Heart left ventricle (tissue), 16 donors: ENCODE measurements around the gene SLC29A2. TPM values are rescaled to one million over a fixed set of nuclear protein-coding genes. Genes with fewer than 3 reads are reported as not detected.

ENCODE experiments used
- ATAC-seq, 4 donors: fragments of 200-7000 bp; cut with Tn5 transposase; one replicate each; pipeline ENCODE4 v1.9.1; 2020 to 2022; ENCODE audit warnings: moderate library complexity in 4 of 4, mild to moderate bottlenecking in 3 of 4, moderate number of reproducible peaks in 1 of 4
- DNase-seq, 5 donors: peaks; one replicate each; pipeline ENCODE4 v3.0.0-alpha.2; 2020
- H3K27ac ChIP-seq, 12 donors: fragments of 200-600 bp; sonication (generic) in 4 of 12; one replicate each; pipeline versions ENCODE4 v1.5.0 to v1.8.0; 2016 to 2022; ENCODE audit warnings: mild to moderate bottlenecking in 2 of 12
- H3K27me3 ChIP-seq, 9 donors: fragments of 200-600 bp; sonication (generic) in 2 of 9; one replicate each; pipeline versions ENCODE4 v1.5.1 to v1.8.0; 2016 to 2022; ENCODE audit warnings: mild to moderate bottlenecking in 3 of 9
- H3K36me3 ChIP-seq, 9 donors: fragments of 200-600 bp; sonication (generic) in 2 of 9; one replicate each; pipeline versions ENCODE4 v1.5.0 to v1.8.0; 2018 to 2022; ENCODE audit warnings: mild to moderate bottlenecking in 2 of 9
- H3K4me1 ChIP-seq, 12 donors: fragments of 200-600 bp; sonication (generic) in 4 of 12; one replicate each; pipeline versions ENCODE4 v1.5.0 to v1.8.0; 2016 to 2022; ENCODE audit warnings: mild to moderate bottlenecking in 3 of 12
- H3K4me3 ChIP-seq, 12 donors: fragments of 200-600 bp; sonication (generic) in 4 of 12; one replicate each; pipeline versions ENCODE4 v1.5.0 to v1.8.0; 2017 to 2022; ENCODE audit warnings: mild to moderate bottlenecking in 9 of 12, moderate library complexity in 4 of 12
- H3K9me3 ChIP-seq, 12 donors: fragments of 200-600 bp; sonication (generic) in 4 of 12; one replicate each; pipeline versions ENCODE4 v1.5.0 to v1.8.0; 2016 to 2022; ENCODE audit warnings: mild to moderate bottlenecking in 1 of 12
- POLR2A ChIP-seq, 2 donors: fragments of 450-650 bp; IDR thresholded peaks; one replicate each; pipeline ENCODE4 v1.6.1; 2017; ENCODE audit warnings: antibody characterized with exemption in 2 of 2, mild to moderate bottlenecking in 2 of 2, moderate library complexity in 2 of 2
- WGBS, 4 donors: extraction: QIAGEN DNeasy Blood & Tissue Kit in 2 of 4; methylation state at CpG; one replicate each; pipeline versions ENCODE4 v1.1.5 to v1.1.7; 2013 to 2018; 5-methylcytosine and 5-hydroxymethylcytosine counted together
- intact Hi-C, 10 donors: fragments of 100-400 bp; cut with DNase I; formaldehyde crosslinking; loops; one replicate each; pipeline versions ENCODE4 v1.11.1 to v1.14.2; 2022
- polyA plus RNA-seq, 2 donors: library from polyadenylated mRNA; stranded (reverse); fragments of 200-250 nt; gene quantifications; one replicate each; pipeline ENCODE4 v1.2.3, GENCODE V29; 2013
- total RNA-seq, 9 donors: library from RNA; depleted of rRNA in 2 of 9; stranded (reverse); fragments of >200 nt in 2 of 9; fragmentation: NEBNext Ultra II Directional in 3 of 9; extraction: Animal tissue kit (Norgen Biotek cat#: 25700) in 3 of 9; gene quantifications; one replicate each; pipeline versions ENCODE4 v1.1.0 to v1.2.4, GENCODE V29; 2016 to 2023
- TF ChIP-seq, protein P1 (sequence below), 12 donors: fragments of 200-600 bp; sonication (generic) in 4 of 12; IDR thresholded peaks; one replicate each; pipeline versions ENCODE4 v1.5.0 to v1.8.0; 2018 to 2022; ENCODE audit warnings: antibody characterized with exemption in 12 of 12, mild to moderate bottlenecking in 5 of 12
- donor health status: ischemic (EF 13 %, LVEDD 7.1; RV severe dilation, severe dysfunction).
- donor health status: healthy with polysubstance abuse.
- donor health status: DM: no; HTN: yes; CAD: no.
- donor health status: DM: no; HTN: no; CAD: no.
- donor health status: ischemic (EF 25% LVEDD 6.9; RV normal size, moderate dysfunction).
- donor health status: ischemic (EF 25% LVEDD 5.7; RV mildly dilated, moderate dysfunction).
- donor health status: healthy.
- donor health status: DM: yes; HTN: yes; CAD: no.
- donor health status: ischemic (EF 35%, LVEDD 5.7; RV mildly dilated, moderate dysfunction).
- donor health status: nonischemic (EF 11% LVEDD 7.7; RV severe dilation, severe dysfunction).
- donor health status: DM: yes; HTN: yes; CAD: no.
- donor health status: PGD.
- donor health status: ischemic (EF 29% LVEDD 5.4; RV normal size, mild dysfunction).
- donor health status: nonischemic (EF 23%, LVEDD 6.1; RV moderate dilation, normal function).

Gene SLC29A2
- total and polyA plus RNA-seq, 11 donors, result 6.8 to 30.9 (median 13.1) TPM

DNA sequence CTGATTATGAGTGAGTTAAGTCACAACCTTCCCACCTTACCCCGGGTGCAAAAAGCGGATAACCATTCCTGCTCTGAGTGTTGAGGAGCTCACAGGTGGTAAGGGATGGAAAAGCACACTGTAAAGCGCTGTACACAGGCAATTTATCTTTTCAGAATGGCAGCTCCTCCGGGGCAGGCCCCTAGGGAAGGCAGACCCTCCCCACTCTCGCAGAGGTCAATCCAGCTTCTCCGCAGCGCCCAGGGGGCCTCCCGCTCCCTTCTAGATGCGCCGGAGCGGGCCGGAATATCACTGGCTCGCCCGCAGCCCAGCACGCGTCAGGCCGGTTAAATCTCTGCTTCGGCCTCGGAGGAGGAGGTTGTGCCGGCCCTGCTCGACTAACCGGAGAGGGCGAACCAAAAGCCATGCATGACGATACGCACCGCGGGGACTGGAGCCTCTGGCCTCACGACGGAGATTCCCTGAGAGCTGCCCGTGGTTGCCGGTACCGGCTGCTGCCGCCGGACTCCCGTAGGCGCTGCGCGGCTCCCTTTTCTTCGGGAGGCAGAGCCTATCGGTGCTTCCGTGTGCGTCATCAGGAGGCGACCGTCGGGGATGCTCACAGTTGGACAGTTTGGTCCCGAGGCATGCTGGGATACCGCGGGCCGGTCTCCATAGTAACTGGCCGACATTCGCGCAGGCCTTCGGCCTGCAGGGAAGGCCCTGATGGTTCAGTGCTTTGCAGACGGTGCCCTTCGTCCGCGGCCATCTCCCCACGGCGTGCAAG is 26.8 kb downstream of the SLC29A2 start, which contains the start of gene BRMS1:
TSS of gene BRMS1 (minus strand) at position 555 of the 766 bp plus-strand sequence. CDS start 2,870 bp downstream, outside the sequence.
- H3K4me1 ChIP-seq, result peaks cover 4 to 47% (median 34%) of the 10 kb centered on the region in 12 donors
- WGBS, 4 donors, result 0% methylated on average over 39 to 59 of the region's 59 CpGs
- peaks cover 0 to 30% (median 22%) of the 10 kb centered on the region in 9 donors for H3K36me3 ChIP-seq
- H3K27ac ChIP-seq, result peak within 1 kb of the TSS in 11 of 12 donors; percentile 41 to 87 (median 80)
- H3K9me3 ChIP-seq, result no peaks in the 10 kb centered on the region
- DNase-seq, result peak; percentile 98 to 100 (median 99)
- intact Hi-C loops, result loop anchor here in 7 of 10 donors (1.0 to 10.0 kb wide), 5 partner anchors 27 to 480 kb away; partner anchors contain the start of genes MUS81 (in 1 of the 7) and SLC29A2 (in 1 of the 7)
- H3K27me3 ChIP-seq, result no peaks in the 10 kb centered on the region
- peak within 1 kb of the TSS; percentile 84 to 100 (median 96) for H3K4me3 ChIP-seq
- ATAC-seq, result peak; percentile 89 to 96 (median 91)
- peak in 1 of 2 donors; percentile 89 for TF ChIP-seq POLR2A (IDR thresholded peaks at IDR 0.05)
- TF ChIP-seq, protein P1, sequence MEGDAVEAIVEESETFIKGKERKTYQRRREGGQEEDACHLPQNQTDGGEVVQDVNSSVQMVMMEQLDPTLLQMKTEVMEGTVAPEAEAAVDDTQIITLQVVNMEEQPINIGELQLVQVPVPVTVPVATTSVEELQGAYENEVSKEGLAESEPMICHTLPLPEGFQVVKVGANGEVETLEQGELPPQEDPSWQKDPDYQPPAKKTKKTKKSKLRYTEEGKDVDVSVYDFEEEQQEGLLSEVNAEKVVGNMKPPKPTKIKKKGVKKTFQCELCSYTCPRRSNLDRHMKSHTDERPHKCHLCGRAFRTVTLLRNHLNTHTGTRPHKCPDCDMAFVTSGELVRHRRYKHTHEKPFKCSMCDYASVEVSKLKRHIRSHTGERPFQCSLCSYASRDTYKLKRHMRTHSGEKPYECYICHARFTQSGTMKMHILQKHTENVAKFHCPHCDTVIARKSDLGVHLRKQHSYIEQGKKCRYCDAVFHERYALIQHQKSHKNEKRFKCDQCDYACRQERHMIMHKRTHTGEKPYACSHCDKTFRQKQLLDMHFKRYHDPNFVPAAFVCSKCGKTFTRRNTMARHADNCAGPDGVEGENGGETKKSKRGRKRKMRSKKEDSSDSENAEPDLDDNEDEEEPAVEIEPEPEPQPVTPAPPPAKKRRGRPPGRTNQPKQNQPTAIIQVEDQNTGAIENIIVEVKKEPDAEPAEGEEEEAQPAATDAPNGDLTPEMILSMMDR (IDR thresholded peaks at IDR 0.05), result peak in 3 of 12 donors; percentile 14 to 19 (median 17)

DNA sequence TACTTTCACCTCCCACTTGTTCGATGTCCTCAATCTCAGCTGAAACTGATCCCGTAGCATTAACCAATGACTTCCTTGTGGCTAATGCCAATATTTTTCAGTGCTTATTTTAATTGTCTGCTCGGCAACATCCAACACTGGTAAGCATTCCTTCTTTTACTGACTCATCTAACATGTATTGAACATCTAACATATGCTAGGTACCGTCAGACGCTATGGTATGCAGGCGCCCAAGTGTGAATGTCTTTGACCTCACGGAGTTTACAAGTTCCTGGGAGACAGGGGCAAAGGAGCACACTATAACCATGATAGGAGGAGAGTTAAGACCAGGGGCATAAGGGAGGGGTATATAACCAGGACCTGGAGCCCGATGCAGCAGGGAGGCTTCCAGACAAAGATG is 28.4 kb downstream of the SLC29A2 start:
- no peak for ATAC-seq
- no peaks in the 10 kb centered on the region for H3K27me3 ChIP-seq
- H3K9me3 ChIP-seq, result no peaks in the 10 kb centered on the region
- intact Hi-C loops, result loop anchor here in 3 of 10 donors (5.0 to 10.0 kb wide), 2 partner anchors 36 to 478 kb away; partner anchors contain the start of gene MUS81 (in 1 of the 3)
- TF ChIP-seq, protein P1 (IDR thresholded peaks at IDR 0.05), result no peak
- no peak for TF ChIP-seq POLR2A (IDR thresholded peaks at IDR 0.05)
- WGBS, 4 donors, result 90 to 93% (median 93%) methylated on average over 8 of the region's 8 CpGs
- H3K27ac ChIP-seq, result no peak overlapping the region
- DNase-seq, result peak in 1 of 5 donors; percentile 8
- peaks cover 0 to 45% (median 32%) of the 10 kb centered on the region in 9 donors for H3K36me3 ChIP-seq
- H3K4me1 ChIP-seq, result peaks cover 4 to 44% (median 34%) of the 10 kb centered on the region in 12 donors
- no peak overlapping the region for H3K4me3 ChIP-seq

DNA sequence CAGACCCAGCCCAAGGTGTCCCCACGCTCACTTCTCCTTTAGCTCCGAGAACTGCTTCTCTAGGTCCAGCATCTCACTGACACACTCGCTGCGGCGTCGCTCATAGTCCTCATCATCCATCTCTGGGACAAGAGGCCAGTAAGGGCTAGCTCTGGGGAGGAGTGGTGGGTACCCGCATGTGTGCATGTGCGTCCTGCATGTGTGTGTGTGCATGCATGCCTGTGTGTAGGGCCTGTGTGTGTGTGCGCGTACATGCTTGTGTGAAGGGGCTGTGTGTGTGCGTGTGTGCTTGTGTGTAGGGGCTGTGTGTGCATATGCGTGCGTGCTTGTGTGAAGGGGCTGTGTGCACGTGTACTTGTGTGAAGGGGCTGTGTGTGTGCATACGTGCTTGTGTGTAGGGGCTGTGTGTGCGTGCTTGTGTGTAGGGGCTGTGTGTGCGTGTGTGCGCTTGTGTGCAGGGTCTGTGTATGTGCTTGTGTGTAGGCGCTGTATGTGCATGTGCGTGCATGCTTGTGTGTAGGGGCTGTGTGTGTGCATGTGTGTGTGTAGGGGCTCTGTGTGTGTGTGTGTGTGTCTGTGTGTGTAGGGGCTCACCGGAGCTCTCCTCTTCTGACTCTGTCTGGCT is 29.9 kb downstream of the SLC29A2 start:
- ATAC-seq, result no peak
- Histone ChIP-seq H3K9me3 (no peaks in the 10 kb centered on the region), H3K4me1 (peaks cover 4 to 40% (median 33%) of the 10 kb centered on the region in 12 donors), H3K36me3 (peaks cover 0 to 57% (median 39%) of the 10 kb centered on the region in 9 donors), H3K27me3 (no peaks in the 10 kb centered on the region), H3K4me3 (no peak overlapping the region), H3K27ac (no peak overlapping the region)
- DNase-seq, result peak in 2 of 5 donors; percentile 18 to 20
- WGBS, 4 donors, result 93 to 95% (median 94%) methylated on average over 21 of the region's 21 CpGs
- intact Hi-C loops, result loop anchor here in 3 of 10 donors (5.0 to 10.0 kb wide), 2 partner anchors 34 to 477 kb away; partner anchors contain the start of gene MUS81 (in 1 of the 3)
- TF ChIP-seq, protein P1 (IDR thresholded peaks at IDR 0.05), result no peak
- TF ChIP-seq POLR2A (IDR thresholded peaks at IDR 0.05), result no peak
